K562 (cell line): ENCODE results near the gene SUB1. TPM values are rescaled to one million over a fixed set of nuclear protein-coding genes. Genes with fewer than 3 reads are reported as not detected.

Source experiments
- ATAC-seq: fragments of 200-7000 bp; cut with Tn5 transposase; 3 replicates; pipeline ENCODE4 v1.9.1; 2020; ENCODE audit warnings: moderate library complexity
- BruUV-seq: library from RNA; stranded (reverse); fragments of 400-500 nt; replicated peaks from 2 replicates; lab custom pipeline; 2021; lab: Mats Ljungman, UMichigan
- CTCF ChIA-PET: fragments of 300-600 bp; formaldehyde crosslinking; extraction: SDS; loops from one replicate; lab custom pipeline; 2021; ENCODE audit warnings: low intra/inter-chr PET ratio; lab: Yijun Ruan, JAX
- POLR2A ChIA-PET: fragments of 300-600, 350-650 bp; sonication (Branson Sonifier 250); formaldehyde crosslinking; extraction: SDS; loops from one replicate; lab custom pipeline; 2021; ENCODE audit warnings: antibody characterized with exemption, inconsistent platforms; lab: Yijun Ruan, JAX
- DNase-seq, 4 experiments: peaks; one replicate each; pipeline versions ENCODE4 v3.0.0 to v3.0.0-alpha.2; 2011 to 2018; ENCODE audit warnings: low spot score in 3 of 4, mixed read lengths in 3 of 4; ENCODE audit errors: extremely low read depth in 1 of 4
- FAIRE-seq: peaks from 2 replicates; lab custom pipeline; 2011; peaks lifted over from hg19 to GRCh38; lab: Jason Lieb, UNC
- H2AFZ ChIP-seq: 2 replicates; pipeline ENCODE4 v1.6.0; 2011; ENCODE audit warnings: low read depth, low read length, control low read depth, inconsistent platforms
- H3K27ac ChIP-seq: fragments of 200-600 bp; 3 replicates; pipeline ENCODE4 v1.8.0; 2011; ENCODE audit warnings: low read depth, mild to moderate bottlenecking, control low read depth, inconsistent platforms, low read length, moderate library complexity, mixed read lengths; ENCODE audit errors: extremely low read depth
- H3K27me3 ChIP-seq, 2 experiments: fragments of 300-600 bp in 1 of 2; 2 replicates in 1 of 2; 3 replicates in 1 of 2; pipeline versions ENCODE4 v1.6.0 to v1.8.0; 2011; ENCODE audit warnings: inconsistent platforms in 2 of 2, low read length in 2 of 2, mild to moderate bottlenecking in 1 of 2, mixed read lengths in 1 of 2, moderate library complexity in 1 of 2; ENCODE audit not compliant: control insufficient read depth in 2 of 2, insufficient read depth in 2 of 2
- H3K36me3 ChIP-seq: fragments of 300-600 bp; 3 replicates; pipeline ENCODE4 v1.8.0; 2011; ENCODE audit warnings: mild to moderate bottlenecking, low read length, inconsistent platforms; ENCODE audit not compliant: control insufficient read depth, insufficient read depth
- H3K4me1 ChIP-seq, 2 experiments: fragments of 200-600 bp in 1 of 2; replicated peaks in 1 of 2; 2 replicates in 1 of 2; 3 replicates in 1 of 2; pipeline versions ENCODE4 v1.5.1 to v1.8.0; 2011; ENCODE audit warnings: inconsistent platforms in 2 of 2, low read length in 2 of 2, mild to moderate bottlenecking in 1 of 2, mixed read lengths in 1 of 2, moderate library complexity in 1 of 2; ENCODE audit not compliant: control insufficient read depth in 2 of 2, insufficient read depth in 2 of 2
- H3K4me2 ChIP-seq: 2 replicates; pipeline ENCODE4 v1.6.1; 2011; ENCODE audit warnings: low read length, control low read depth, inconsistent platforms, mixed read lengths; ENCODE audit not compliant: insufficient read depth
- H3K4me3 ChIP-seq: fragments of 200-600 bp; sonication (generic), shearing (Covaris generic); 2 replicates; pipeline ENCODE4 v1.5.1; 2016; ENCODE audit warnings: control low read depth, inconsistent platforms
- H3K79me2 ChIP-seq: fragments of 200-600 bp; 3 replicates; pipeline ENCODE4 v1.8.0; 2011; ENCODE audit warnings: low read length, inconsistent platforms; ENCODE audit not compliant: control insufficient read depth, insufficient read depth
- H3K9ac ChIP-seq, 2 experiments: 2 replicates each; pipeline versions ENCODE4 v1.6.0 to v1.6.1; 2011; ENCODE audit warnings: low read depth in 2 of 2, low read length in 2 of 2, control low read depth in 1 of 2, inconsistent platforms in 1 of 2, mild to moderate bottlenecking in 1 of 2, mixed read lengths in 1 of 2; ENCODE audit not compliant: insufficient read depth in 1 of 2
- H3K9me1 ChIP-seq: one replicate; pipeline ENCODE4 v1.6.0; 2011; ENCODE audit warnings: inconsistent platforms, mild to moderate bottlenecking, low read length, moderate library complexity; ENCODE audit not compliant: control insufficient read depth, insufficient read depth
- H3K9me3 ChIP-seq: replicated peaks from 2 replicates; pipeline ENCODE4 v1.5.1; 2011; ENCODE audit warnings: low read depth, low read length, inconsistent platforms; ENCODE audit not compliant: control insufficient read depth, insufficient read depth
- H4K20me1 ChIP-seq: replicated peaks from 2 replicates; pipeline ENCODE4 v1.6.1; 2011; ENCODE audit warnings: low read length, inconsistent platforms, mixed read lengths; ENCODE audit not compliant: control insufficient read depth, insufficient read depth
- C11orf30 ChIP-seq: fragments of 450-650 bp; IDR thresholded peaks from 2 replicates; pipeline ENCODE4 v1.6.1; 2016; ENCODE audit warnings: low read depth, mild to moderate bottlenecking
- CBX1 ChIP-seq: sonication (generic); IDR thresholded peaks from 2 replicates; pipeline ENCODE4 v1.6.1; 2016; ENCODE audit warnings: antibody characterized with exemption, low read depth, mild to moderate bottlenecking
- CBX2 ChIP-seq: fragments of 200-600 bp; sonication (generic); IDR thresholded peaks from one replicate; pipeline ENCODE4 v1.6.1; 2012; ENCODE audit warnings: mild to moderate bottlenecking, low read length, inconsistent platforms; ENCODE audit not compliant: insufficient read depth, poor library complexity, severe bottlenecking
- KAT2B ChIP-seq: IDR thresholded peaks from one replicate; pipeline ENCODE4 v1.6.1; 2012; ENCODE audit warnings: low read depth, mild to moderate bottlenecking, control low read depth, inconsistent platforms, low read length, moderate library complexity
- MAFF ChIP-seq: IDR thresholded peaks from 2 replicates; pipeline ENCODE4 v1.6.1; 2012; ENCODE audit warnings: low read length, improper control_type of control experiment
- MAFG ChIP-seq: fragments of 450-650 bp; conservative IDR thresholded peaks from 2 replicates; pipeline ENCODE4 v1.6.1; 2016; ENCODE audit warnings: missing genetic modification characterization, missing compliant biosample characterization
- MAFK ChIP-seq: IDR thresholded peaks from 2 replicates; pipeline ENCODE4 v1.6.1; 2011; ENCODE audit warnings: low read length, improper control_type of control experiment
- POLR2A ChIP-seq: fragments of 450-650 bp; conservative IDR thresholded peaks from 2 replicates; pipeline ENCODE4 v1.6.1; 2016
- SIX5 ChIP-seq, 2 experiments: IDR thresholded peaks; 2 replicates each; pipeline ENCODE4 v1.6.1; 2011; ENCODE audit warnings: low read length in 2 of 2, borderline replicate concordance in 1 of 2, low read depth in 1 of 2, mild to moderate bottlenecking in 1 of 2, moderate library complexity in 1 of 2; ENCODE audit not compliant: insufficient read depth in 1 of 2
- TARDBP ChIP-seq: fragments of 450-650 bp; IDR thresholded peaks from 2 replicates; pipeline ENCODE4 v1.6.1; 2016
- ZNF197 ChIP-seq: fragments of 200-800 bp; sonication (Bioruptor generic); IDR thresholded peaks from 2 replicates; pipeline ENCODE4 v1.6.1; 2016; ENCODE audit warnings: low read depth, missing genetic modification characterization, missing compliant biosample characterization
- ZNF23 ChIP-seq: fragments of 250-450 bp; sonication (Bioruptor Pico); IDR thresholded peaks from 2 replicates; pipeline ENCODE4 v1.4.0; 2020; ENCODE audit warnings: mild to moderate bottlenecking
- ZNF316 ChIP-seq: fragments of 450-650 bp; IDR thresholded peaks from 2 replicates; pipeline ENCODE4 v1.6.1; 2016
- WGBS: fragments of 100-300 bp; shearing (Covaris generic); methylation state at CpG from one replicate; pipeline ENCODE4 v1.1.6; 2016; ENCODE audit warnings: low coverage, mixed read lengths; ENCODE audit not compliant: insufficient coverage; ENCODE audit errors: missing lambda C conversion rate; 5-methylcytosine and 5-hydroxymethylcytosine counted together
- in situ Hi-C: fragments of 300-500 bp; cut with MboI; formaldehyde crosslinking; loops from 4 replicates; pipeline ENCODE4 v1.15.0; 2018; ENCODE audit warnings: inconsistent platforms, mixed read lengths
- intact Hi-C: fragments of 100-400 bp; cut with micrococcal nuclease; formaldehyde crosslinking; loops from 2 replicates; pipeline ENCODE4 v1.14.2; 2022
- polyA plus RNA-seq, 8 experiments: library from polyadenylated mRNA; depleted of rRNA in 4 of 8; stranded (reverse) in 5 of 8; unstranded in 3 of 8; fragments of >200 nt; fragmentation: Nextera tagmentation in 2 of 8; fragmentation: Illumina TruSeq in 1 of 8; extraction: Ambion mirVana in 2 of 8; extraction: Trizol in 1 of 8; gene quantifications; 2 replicates each; pipeline versions ENCODE4 v1.2.1 to v1.2.3, GENCODE V29; 2011 to 2014; ENCODE audit warnings: inconsistent platforms in 1 of 8, missing spikeins in 1 of 8
- total RNA-seq, 7 experiments: library from RNA; depleted of rRNA in 6 of 7; stranded (reverse); fragments of >200 nt in 6 of 7; fragmentation: Illumina TruSeq in 2 of 7; extraction: Trizol in 2 of 7; gene quantifications; 2 replicates each; pipeline versions ENCODE4 v1.2.1 to v1.2.3, GENCODE V29; 2011 to 2021; ENCODE audit warnings: low replicate concordance in 1 of 7

Gene SUB1
- total and polyA plus RNA-seq, 9 of the 15 experiments (the other 6 are each of a cell fraction or from before 2014, with no cell fraction given) = 336 to 1,031 (median 700) TPM

DNA sequence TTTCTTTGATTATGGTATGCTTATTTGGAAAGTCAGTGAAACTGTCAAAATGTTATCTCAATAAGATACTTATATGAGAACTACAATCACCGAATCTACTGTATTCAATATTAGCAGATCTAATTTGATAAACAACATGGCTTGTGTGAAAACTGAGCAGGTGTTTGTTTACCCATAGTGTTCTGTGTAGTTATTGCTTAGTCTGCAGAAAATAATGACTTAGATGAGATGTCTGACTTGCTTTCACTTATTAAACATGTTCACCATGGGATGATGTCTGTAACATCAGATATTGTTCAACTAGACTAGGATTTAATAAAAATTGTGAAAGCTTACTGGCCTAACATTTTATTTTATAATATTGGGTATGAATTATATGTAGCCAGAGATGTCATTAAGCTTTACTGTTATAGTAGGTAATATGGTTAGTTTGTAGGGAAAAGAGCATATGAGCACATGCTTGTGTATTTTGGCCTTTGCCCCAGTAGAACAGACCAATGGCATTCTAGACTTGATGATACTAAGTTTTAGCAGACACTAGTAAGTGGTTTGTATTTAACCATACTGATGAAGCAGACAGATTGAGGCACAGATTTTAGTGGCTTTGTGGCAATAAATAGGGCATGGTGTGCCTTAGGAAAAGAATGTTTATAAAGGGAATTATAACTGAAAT, 16.4 kb downstream of the SUB1 start:
- H3K27me3 ChIP-seq = no peaks in the 10 kb centered on the region
- H3K36me3 ChIP-seq = peaks cover 90% of the 10 kb centered on the region
- TF ChIP-seq ZNF316 (peak; percentile 90), TARDBP (no peak), SIX5 (IDR thresholded peaks at IDR 0.05; ENCODE audit: borderline replicate concordance in 1 of 2, insufficient read depth in 1 of 2, low read depth in 1 of 2, low read length in 2 of 2) (no peak), POLR2A (no peak), CBX2 (no peak), ZNF23 (CRISPR knock-in tag) (no peak), C11orf30 (peak; percentile 78), KAT2B (no peak), CBX1 (no peak), MAFF (peak; percentile 74), ZNF197 (no peak), MAFG (tag) (peak; percentile 73), MAFK (peak; percentile 66)
- DNase-seq (no peak), ATAC-seq (no peak), FAIRE-seq (no peak)
- H3K27ac ChIP-seq = no peak overlapping the region
- no peaks in the 10 kb centered on the region for H3K9me1 ChIP-seq
- no peaks in the 10 kb centered on the region; the same call in 1 of the 2 replicates for H4K20me1 ChIP-seq
- no peaks in the 10 kb centered on the region for H3K4me1 ChIP-seq
- no peak overlapping the region for H3K9ac ChIP-seq
- H3K4me3 ChIP-seq = no peak overlapping the region
- no peaks in the 10 kb centered on the region for H3K9me3 ChIP-seq
- 89% methylated on average over 1 of the region's 1 CpG for WGBS
- no peak overlapping the region for H3K4me2 ChIP-seq
- H2AFZ ChIP-seq = no peak overlapping the region
- POLR2A ChIA-PET = interaction anchor here (1.3 kb wide), 1 partner anchor 14 kb away, joined by 4 read pairs; no protein-coding TSS in a partner anchor
- peaks cover 33% of the 10 kb centered on the region for H3K79me2 ChIP-seq
- in situ Hi-C loops = loop anchor here (25.0 kb wide), 1 partner anchor 1014 kb away; no protein-coding TSS in a partner anchor
- no TSS peak for BruUV-seq
- CTCF ChIA-PET = no interaction called here
- intact Hi-C loops = no loop called here
